Medulla oblongata (tissue), 1 donor: Measurements from ENCODE around the gene FRYL.
"Not testable (repeated sequence)": the region's sequence is repeated elsewhere in the genome, so short reads cannot be mapped to it uniquely, and the experiment has no call there.

ENCODE experiments used
- DNase-seq: peaks from one replicate; pipeline ENCODE4 v3.0.0-alpha.2; 2015; ENCODE audit errors: extremely low spot score

FRYL gene

GRCh38 chr4:48490680-48491513, 289.2 kb downstream of the FRYL start:
- no peak for DNase-seq

- no peak for DNase-seq
Observed at GRCh38 chr4:48490012-48490679, 289.9 kb downstream of the FRYL start, which contains the start of gene ZAR1. Gene ZAR1 (plus strand): TSS chr4:48490252. CDS start chr4:48490292, 40 bp downstream.

- no peak for DNase-seq
Observed at GRCh38 chr4:48489683-48490011, 290.4 kb downstream of the FRYL start.

GRCh38 chr4:48484494-48485168, 295.4 kb downstream of the FRYL start:
- DNase-seq, result no peak

DNA sequence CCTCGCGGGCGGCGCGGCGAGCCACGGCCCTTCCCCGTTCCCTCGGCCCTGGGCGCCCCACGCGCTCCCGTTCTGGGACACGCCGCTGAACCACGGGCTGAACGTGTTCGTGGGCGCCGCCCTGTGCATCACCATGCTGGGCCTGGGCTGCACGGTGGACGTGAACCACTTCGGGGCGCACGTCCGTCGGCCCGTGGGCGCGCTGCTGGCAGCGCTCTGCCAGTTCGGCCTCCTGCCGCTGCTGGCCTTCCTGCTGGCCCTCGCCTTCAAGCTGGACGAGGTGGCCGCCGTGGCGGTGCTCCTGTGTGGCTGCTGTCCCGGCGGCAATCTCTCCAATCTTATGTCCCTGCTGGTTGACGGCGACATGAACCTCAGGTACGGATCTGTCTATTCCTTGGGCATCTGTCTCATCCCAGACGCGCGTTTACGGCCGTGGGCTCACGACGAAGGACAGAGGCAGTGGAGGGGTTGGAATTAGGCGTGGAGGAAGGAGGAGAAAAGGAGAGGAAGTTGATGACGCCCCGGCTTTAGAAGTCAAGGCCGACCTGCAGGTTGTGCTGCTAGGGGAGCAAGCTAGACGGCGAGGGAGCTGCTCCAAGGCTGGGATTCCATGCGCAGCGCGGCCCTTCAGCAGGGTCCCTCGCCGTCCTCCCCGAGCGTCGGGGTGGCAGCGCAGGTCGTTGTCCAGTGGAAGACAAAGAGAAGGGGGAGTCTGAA, 296.1 kb downstream of the FRYL start:
- DNase-seq, result no peak

- DNase-seq, result no peak
Observed at GRCh38 chr4:48483006-48483776, 296.9 kb downstream of the FRYL start, which contains the start of gene SLC10A4. Gene SLC10A4 (plus strand): TSS chr4:48483343. CDS start chr4:48483562, 219 bp downstream.

GRCh38 chr4:48481581-48481980, 298.5 kb downstream of the FRYL start:
- DNase-seq, result no peak

DNA sequence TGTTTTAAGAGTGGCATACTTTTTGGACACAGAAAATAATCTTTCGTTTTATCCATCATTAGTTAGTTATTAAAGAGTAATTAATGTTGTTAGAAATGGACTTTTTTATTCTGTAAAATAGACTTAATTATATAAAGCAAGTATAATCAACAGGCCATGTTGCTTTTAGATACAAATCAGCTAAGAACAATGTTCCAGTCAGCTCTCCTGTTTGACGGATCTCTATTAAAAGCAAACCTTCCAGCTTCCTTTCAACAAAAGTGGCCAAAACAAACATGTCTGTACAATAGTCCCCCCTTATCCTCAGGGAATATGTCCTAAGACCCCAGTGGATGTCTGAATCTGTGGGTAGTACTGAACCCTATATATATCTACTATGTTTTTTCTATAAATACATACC, 301.8 kb downstream of the FRYL start:
- no peak for DNase-seq

- DNase-seq, result no peak
Observed at GRCh38 chr4:48475770-48476169, 304.3 kb downstream of the FRYL start.

- no peak for DNase-seq
Observed at GRCh38 chr4:48472794-48473193, 307.3 kb downstream of the FRYL start.

DNA sequence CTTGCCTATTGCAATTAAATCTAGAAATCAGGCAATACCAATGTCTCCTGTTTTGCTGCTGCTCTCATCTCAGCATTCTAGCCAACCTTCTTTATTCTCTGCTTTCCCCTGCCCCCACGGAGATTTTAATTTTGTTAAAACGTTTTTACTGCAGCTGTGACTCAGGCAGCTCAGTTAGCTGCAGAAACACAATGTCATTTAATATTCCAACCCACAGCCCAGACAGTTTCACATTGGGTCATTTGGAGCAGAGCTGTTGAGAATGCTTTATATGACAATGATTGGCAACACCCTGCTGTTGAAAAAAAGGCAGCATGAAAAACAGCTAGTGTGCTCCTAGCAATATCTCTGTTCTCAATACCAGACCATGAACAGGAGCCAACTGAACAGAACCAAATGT, 309.5 kb downstream of the FRYL start:
- DNase-seq, result peak; percentile 40

GRCh38 chr4:48470137-48470536, 309.9 kb downstream of the FRYL start:
- DNase-seq, result no peak

DNA sequence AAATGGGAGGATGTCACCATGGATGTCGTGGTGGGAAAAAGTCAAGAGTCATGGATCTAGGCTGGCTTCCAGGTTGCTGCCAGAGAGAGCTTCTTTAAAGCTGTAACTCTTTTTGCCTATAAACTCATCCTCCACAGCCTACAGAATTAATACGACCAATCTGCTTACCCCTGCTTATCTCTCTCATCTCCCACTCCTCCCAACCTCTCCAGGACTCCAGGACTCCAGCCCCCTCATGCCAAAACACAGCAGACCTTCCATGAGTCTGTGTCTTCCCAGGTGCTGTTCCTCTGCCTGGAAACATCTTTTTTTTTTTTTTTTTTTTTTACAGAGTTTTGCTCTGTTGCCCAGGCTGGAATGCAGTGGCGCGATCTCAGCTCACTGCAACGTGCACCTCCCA, 312.2 kb downstream of the FRYL start:
- no peak for DNase-seq

DNA sequence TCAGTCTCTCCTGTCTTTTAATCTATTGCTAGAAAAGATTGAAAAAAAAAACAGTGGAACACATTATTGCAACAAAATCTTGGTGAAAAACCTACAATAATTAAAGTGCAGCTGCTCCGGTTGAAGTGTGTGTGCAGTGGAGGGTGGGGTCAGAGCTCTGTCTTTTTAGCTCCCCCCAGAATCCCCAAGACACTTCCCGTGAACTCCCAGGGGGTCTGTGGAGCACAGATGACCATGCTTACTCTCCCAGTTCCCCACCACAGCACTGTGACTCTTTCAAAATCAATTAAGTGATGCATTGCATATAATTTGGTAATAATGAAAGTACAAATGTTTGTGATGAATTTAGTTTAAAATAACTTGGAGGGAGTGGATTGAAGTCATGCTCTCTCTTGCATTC, 312.6 kb downstream of the FRYL start:
- no peak for DNase-seq

DNA sequence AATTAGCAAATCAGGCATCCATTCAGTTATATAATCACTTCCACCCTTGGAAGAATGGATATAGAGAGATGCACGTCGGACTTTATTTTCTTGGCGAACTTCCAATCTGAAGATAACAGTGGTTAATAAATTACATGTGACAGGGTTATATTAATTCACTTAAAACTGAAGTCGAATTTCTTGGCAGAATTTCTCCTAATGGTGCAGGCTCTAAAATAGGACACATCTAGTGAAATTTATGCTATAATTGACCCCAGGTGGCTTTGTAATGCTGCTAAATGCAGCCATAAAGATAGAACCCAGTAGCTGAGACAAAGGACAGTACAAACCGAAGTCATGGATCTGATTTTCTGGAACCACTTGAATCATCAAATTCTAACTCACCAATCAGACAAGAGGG, 317.7 kb downstream of the FRYL start:
- DNase-seq, result no peak

DNA sequence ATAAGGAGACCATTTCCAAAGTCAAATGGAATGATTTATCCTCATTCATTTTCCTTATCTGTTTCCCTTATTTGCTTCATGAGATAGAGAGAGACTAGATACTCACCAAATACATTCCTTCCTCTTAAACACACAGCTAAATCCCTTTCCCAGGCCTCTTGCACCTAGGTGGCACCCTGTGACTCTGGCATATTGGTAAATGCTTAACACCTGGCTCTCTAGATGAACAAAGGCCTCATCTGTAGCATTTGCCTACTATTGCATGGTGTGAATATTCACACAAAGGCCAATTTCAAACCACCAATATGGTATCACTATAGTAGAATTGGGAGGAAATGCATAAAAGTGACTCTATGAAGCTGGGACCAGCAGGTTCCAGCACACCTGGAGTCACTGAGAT, 319.1 kb downstream of the FRYL start:
- no peak for DNase-seq

GRCh38 chr4:48454591-48454990, 325.5 kb downstream of the FRYL start:
- DNase-seq, result no peak

GRCh38 chr4:48451656-48452055, 328.4 kb downstream of the FRYL start:
- not testable (repeated sequence) for DNase-seq

DNA sequence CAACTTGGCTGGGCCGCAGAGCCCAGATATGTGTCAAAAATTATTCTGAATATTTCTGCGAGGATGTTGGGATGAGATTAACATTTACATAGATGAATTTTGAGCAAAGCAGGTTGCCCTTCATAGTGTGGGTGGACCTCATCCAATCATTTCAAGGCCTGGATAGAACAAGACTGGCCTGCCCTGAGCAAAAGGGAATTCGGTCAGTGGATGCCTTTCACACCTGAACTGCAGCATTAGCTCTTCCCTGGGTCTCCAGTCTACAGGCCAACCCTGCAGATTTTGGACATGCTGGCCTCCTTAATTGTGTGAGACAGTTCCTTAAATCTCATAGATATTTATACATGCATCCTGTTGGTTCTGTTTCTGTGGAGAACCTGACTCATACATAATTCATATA, 329.3 kb downstream of the FRYL start:
- DNase-seq, result no peak

DNA sequence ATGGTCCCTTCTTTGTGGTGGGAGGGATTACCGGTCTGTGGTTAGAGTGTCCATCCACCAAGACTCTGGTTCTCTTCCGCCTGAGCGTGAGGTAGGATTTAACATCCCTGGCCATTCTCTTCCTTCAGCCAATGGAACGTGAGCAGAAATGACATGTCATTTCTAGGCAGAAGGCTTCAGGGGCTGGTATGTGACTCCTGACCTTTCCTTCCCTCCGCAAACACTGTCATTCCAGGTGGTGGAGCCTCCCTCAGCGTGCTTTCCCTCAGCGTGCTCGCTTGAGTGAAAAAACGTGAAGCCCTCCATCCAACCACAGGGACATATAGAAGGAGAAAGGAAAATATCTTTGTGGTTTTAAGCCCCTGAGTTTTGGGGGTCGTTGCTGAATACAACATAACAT, 330.9 kb downstream of the FRYL start:
- DNase-seq, result no peak
